HG02763 (cell line): ENCODE results near the gene EXOC3L4.
"Not testable (repeated sequence)": the region's sequence is repeated elsewhere in the genome, so short reads cannot be mapped to it uniquely, and the experiment has no call there.

Experiments used
- ATAC-seq: cut with Tn5 transposase; IDR thresholded peaks from one replicate; pipeline ENCODE4 v1.9.1; 2021; ENCODE audit warnings: mild to moderate bottlenecking, moderate library complexity; ENCODE audit not compliant: unreplicated experiment

The EXOC3L4 gene

GRCh38 chr14:103094406-103095209, at the start of gene EXOC3L4:
EXOC3L4 (plus strand) TSS chr14:103094725; CDS start chr14:103100220, 5,495 bp downstream.
- no peak for ATAC-seq

DNA sequence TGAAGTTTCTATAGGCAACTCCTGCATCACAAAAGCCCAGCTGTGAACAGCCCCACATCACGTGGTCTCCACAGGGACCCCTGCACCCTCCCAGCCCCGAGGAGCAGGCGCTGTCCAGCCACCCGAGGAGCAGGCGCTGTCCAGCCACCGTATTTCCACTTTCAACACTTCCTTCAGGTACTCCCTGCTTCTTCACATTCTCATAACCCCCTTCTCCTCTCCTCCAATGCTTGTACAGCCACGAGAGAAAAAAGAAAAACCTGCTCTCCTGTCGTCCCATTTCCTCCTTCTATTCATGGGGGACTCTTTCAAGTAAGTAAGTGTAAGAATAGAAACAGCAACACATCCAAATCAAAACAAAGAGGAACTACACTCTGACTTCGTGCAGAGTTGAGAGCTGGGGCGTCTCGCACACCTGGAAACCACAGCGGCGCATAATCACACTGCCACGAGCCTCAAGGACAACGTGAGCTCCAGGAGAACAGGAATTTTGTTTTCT, 49.1 kb upstream of the EXOC3L4 start:
- no peak for ATAC-seq

DNA sequence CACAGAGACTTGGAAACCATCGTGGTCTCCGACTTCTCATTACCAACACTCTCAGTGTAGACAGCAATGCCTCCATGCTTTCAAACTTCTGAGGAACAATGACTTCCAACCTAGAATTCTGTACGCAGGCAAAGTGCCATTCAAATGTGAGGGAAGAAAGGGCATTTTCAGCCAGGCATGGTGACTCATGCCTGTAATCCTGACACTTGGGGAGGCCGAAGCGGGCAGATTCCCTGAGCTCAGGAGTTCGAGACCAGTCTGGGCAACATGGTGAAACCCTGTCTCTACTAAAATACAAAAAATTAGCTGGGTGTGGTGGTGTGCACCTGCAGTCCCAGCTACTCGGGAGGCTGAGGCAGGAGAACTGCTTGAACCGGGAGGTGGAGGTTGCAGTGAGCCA, 47.1 kb upstream of the EXOC3L4 start:
- ATAC-seq = not testable (repeated sequence)

DNA sequence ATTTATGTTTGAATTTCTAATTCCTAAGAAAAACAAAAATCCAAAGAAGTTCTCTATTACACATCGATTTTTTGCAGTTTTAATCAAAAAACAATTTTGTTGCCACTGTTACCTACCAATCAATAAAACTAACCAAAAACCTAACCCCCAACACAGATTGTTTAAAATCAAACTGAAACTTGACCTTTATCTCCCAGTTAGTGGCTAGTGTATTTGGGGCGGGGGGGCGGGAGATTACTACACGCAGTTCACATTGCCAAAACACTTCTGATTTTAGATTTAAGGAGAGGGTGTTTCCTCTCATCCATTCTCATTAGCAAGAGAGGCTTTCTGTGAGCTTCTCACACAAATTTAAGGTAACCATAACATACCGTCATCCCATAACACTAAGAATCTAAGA, 43.6 kb upstream of the EXOC3L4 start:
- ATAC-seq = no peak

DNA sequence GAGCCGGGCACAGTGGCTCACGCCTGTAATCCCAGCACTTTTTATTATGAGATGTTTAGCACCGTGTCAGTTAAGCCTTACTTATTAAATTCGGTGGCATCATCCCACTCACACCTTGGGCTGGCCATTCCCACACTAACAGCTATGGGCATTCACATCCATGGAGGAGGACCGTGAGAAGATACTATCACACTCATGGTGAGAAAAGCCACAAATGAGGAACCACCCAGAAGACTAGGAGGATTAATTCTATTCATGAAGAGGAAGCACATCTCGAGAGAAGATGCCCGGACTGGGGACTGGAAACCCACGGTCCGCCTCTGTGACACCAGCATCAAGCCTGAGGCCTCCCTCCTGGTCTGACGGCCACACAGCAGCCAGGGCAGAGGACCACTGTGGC, 42.1 kb upstream of the EXOC3L4 start:
- ATAC-seq = no peak

DNA sequence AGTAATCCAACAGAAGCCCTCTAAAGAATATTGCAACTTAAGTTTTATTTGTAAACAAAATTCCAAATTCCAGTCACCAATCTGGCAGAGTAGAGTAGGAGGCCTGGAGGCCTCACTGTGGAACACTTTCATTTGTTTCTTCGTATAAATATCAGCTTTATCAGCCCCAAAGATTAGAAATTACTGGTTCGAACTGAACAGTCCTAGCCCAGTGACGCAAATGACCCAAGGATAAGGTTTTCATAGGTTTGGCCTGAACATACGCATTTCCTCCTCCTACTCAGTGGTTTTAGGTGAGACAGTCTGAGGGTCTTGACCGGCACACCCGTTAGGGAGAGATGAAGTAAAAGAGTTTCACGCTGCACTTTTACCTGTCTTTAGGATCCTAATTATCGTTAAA, 38.8 kb upstream of the EXOC3L4 start:
- no peak for ATAC-seq

- ATAC-seq = peak; percentile 10
These were observed 38.0 kb upstream of the EXOC3L4 start for GRCh38 chr14:103056322-103057027.

GRCh38 chr14:103057028-103057371, 37.5 kb upstream of the EXOC3L4 start:
- ATAC-seq = no peak

- ATAC-seq = peak; percentile 63
These were observed 37.0 kb upstream of the EXOC3L4 start, which contains the start of gene CDC42BPB for GRCh38 chr14:103057372-103058163. CDC42BPB (minus strand) TSS chr14:103057549; CDS start chr14:103057173, 376 bp downstream.

DNA sequence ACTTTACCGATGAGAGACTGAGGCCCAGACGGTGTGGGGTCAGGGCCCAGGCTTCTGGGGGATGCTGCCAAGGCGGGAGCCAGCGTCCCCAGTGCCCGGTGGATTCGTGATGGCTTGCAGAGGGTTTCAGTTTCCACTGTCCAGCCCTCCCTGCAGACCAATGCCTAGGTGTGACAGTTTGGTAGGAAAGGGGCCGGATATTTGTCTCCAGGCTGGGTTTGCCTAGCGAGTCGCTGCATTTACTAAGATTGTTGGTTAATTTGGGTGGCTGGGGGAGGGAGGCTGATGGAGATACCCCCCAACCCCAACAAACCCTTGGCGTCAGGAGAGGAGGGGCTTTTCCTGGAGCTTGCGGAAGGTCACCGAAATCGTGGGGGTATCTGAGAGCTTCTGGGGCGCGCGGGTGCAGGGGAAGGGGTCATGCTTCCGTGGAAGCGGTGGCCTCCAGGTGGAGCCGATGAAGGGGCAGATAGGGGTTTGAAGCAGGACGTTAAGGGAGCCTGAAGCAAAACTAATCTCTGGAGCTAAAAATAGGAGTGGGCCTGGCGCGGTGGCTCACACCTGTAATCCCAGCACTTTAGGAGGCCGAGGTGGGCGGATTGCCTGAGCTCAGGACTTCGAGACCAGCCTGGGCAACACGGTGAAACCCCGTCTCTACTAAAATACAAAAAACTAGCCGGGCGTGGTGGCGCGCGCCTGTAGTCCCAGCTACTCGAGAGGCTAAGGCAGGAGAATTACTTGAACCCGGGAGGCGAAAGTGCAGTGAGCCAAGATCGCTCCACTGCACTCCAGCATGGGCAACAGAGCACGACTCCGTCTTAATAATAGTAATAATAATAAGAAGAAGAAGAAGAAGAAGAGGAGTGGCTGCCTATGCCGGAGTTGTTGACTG, 36.1 kb upstream of the EXOC3L4 start:
- no peak for ATAC-seq

GRCh38 chr14:103059556-103059955, 35.0 kb upstream of the EXOC3L4 start:
- no peak for ATAC-seq

DNA sequence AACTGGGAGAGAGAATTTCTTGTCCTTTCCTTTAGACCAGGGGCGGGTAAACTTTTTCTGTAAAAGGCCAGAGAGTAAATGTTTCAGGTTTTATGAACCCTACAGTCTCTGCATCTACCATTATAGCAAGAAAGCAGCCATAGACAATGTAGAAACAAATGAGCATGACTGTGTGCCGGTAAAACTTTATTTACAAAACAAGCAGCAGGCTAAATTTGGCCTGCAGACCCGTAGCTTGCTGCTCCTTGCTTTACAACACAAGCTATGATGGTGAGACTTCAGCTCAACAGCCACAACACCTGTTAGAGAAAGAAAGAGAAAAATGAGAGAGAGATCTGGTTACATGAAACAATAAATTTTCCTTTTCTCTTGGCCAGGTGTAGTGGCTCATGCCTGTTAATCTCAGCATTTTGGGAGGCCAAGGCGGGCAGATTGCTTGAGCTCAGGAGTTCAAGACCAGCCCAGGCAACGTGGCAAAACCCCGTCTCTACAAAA, 33.0 kb upstream of the EXOC3L4 start:
- ATAC-seq = no peak

GRCh38 chr14:103064436-103064835, 30.1 kb upstream of the EXOC3L4 start:
- no peak for ATAC-seq

- ATAC-seq = no peak
These were observed 29.5 kb upstream of the EXOC3L4 start for GRCh38 chr14:103064978-103065377.

DNA sequence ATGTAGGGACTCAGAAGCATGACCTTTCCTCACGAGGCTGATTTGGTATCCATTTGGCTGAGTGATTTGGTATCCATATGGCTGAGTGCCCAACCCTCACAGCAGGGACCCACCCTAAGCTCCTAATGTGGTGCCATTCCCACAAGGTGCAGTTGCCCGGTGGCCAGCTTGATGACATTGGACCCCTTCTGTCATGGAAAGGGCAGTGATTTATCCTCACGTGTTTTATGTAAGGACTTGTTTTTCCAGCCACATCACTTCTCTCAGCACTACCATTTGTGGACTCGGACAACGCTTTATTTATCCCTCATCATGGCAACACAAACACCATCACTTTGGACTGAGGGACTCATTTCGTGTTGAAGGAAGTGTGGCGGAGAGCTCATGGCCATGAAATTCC, 28.7 kb upstream of the EXOC3L4 start:
- no peak for ATAC-seq

DNA sequence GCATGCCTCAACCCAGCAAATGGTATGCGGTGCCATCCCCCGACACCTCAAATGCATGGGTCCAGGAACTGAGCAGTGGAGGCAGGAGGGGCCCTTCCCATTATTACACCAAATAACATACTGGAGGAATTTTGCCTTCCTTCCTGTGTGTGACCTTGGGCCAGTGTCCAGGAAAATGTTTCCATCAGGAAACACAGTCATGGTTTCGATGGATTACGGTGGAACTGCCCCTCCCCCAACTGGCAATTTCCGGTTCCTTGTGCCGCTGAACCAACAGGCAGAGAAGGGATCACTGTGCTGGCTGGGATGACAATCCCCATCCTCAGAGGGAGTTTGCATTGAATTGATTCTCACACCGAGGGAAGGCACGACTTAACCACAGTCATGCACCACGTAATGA, 28.1 kb upstream of the EXOC3L4 start:
- no peak for ATAC-seq

- ATAC-seq = no peak
These were observed 27.1 kb upstream of the EXOC3L4 start for GRCh38 chr14:103067231-103067954.

DNA sequence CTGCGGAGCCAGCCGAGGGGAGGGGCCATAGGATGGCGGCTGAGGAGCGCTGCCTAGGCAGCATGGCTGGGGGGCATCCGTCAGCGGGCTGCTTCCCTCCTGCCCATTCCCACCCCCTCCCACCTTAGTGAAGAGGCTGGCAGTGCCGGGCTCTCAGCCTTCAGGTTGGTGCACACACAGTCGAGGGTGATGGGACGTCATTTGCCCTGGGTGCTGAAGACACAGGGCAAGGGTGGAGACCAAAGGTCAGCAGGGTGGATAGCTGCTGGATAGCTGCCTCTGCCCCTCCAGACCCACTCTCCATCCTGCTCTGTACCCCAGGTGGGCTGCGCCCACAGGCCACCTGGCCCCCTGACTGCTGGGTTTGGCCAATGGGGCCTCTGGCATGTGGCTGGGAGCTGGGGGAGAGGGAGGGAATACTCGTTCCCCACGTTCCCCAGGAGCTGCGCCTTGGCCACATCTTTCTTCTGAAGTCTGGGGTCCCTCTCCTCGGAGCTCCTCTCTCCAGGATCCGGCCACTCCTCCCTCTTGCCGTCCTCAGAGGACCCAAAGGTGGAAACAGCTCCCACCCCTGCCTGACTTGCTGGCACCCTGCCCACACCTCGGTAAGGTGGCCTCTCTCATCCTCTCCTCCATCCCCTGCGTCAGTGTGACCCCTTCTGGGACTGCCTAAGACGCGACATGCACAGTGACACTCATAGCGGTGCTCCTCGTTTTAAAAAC, 26.0 kb upstream of the EXOC3L4 start:
- ATAC-seq = no peak
